K562 (cell line): Measurements from ENCODE around the gene IQUB. TPM values are rescaled to one million over a fixed set of nuclear protein-coding genes. Genes with fewer than 3 reads are reported as not detected.
A peak's percentile ranks its signal among the peaks of the same experiment; 100 is the strongest.

Experiments used
- BCL6 ChIP-seq: fragments of 250-450 bp; sonication (Bioruptor Pico); IDR thresholded peaks from 2 replicates; pipeline ENCODE4 v1.4.0; 2020
- BRCA1 ChIP-seq, 2 experiments: fragments of 450-650 bp in 1 of 2; sonication (generic) in 1 of 2; formaldehyde crosslinking in 1 of 2; IDR thresholded peaks; 2 replicates each; pipeline versions ENCODE4 v1.5.0 to v1.6.1; 2017 to 2020; ENCODE audit warnings: mild to moderate bottlenecking in 1 of 2, missing genetic modification reagents in 1 of 2
- CBX8 ChIP-seq: fragments of 200-600 bp; sonication (generic); IDR thresholded peaks from 2 replicates; pipeline ENCODE4 v1.6.1; 2012; ENCODE audit warnings: borderline replicate concordance, mixed run types, low read depth, mild to moderate bottlenecking, moderate library complexity, mixed read lengths, low read length, control low read depth, inconsistent platforms; ENCODE audit not compliant: poor library complexity, severe bottlenecking; ENCODE audit errors: extremely low read depth
- E2F8 ChIP-seq: fragments of 450-650 bp; IDR thresholded peaks from 2 replicates; pipeline ENCODE4 v1.7.1; 2018; ENCODE audit warnings: mild to moderate bottlenecking, low read depth; ENCODE audit not compliant: partially characterized antibody
- GABPB2 ChIP-seq: fragments of 250-450 bp; sonication (Bioruptor Pico); conservative IDR thresholded peaks from 2 replicates; pipeline ENCODE4 v1.5.1; 2021; ENCODE audit warnings: mild to moderate bottlenecking
- HLTF ChIP-seq: fragments of 450-650 bp; IDR thresholded peaks from 2 replicates; pipeline ENCODE4 v1.6.1; 2016
- HOXB6 ChIP-seq: fragments of 250-450 bp; sonication (Bioruptor Pico); IDR thresholded peaks from 2 replicates; pipeline ENCODE4 v1.5.1; 2022; ENCODE audit warnings: mild to moderate bottlenecking, borderline replicate concordance
- ILK ChIP-seq: fragments of 450-650 bp; IDR thresholded peaks from 2 replicates; pipeline ENCODE4 v1.6.1; 2016; ENCODE audit warnings: missing genetic modification characterization, low read depth, mild to moderate bottlenecking, missing compliant biosample characterization, moderate library complexity, borderline replicate concordance
- MXI1 ChIP-seq: IDR thresholded peaks from 2 replicates; pipeline ENCODE4 v1.6.1; 2011; ENCODE audit warnings: low read depth, mild to moderate bottlenecking, improper control_type of control experiment, low read length
- NCOA1 ChIP-seq: fragments of 450-650 bp; IDR thresholded peaks from 2 replicates; pipeline ENCODE4 v1.6.1; 2016; ENCODE audit warnings: low read depth
- PRPF4 ChIP-seq: fragments of 200-400 bp; formaldehyde crosslinking; IDR thresholded peaks from one replicate; pipeline ENCODE4 v1.6.1; 2017; ENCODE audit warnings: low read length, low read depth, mild to moderate bottlenecking; ENCODE audit not compliant: insufficient read depth, poor library complexity, severe bottlenecking
- PTTG1 ChIP-seq: fragments of 450-650 bp; IDR thresholded peaks from 2 replicates; pipeline ENCODE4 v1.6.1; 2016; ENCODE audit warnings: low read depth, mild to moderate bottlenecking, missing genetic modification characterization, missing compliant biosample characterization
- RFX5 ChIP-seq: IDR thresholded peaks from 2 replicates; pipeline ENCODE4 v1.6.1; 2011; ENCODE audit warnings: low read depth, mild to moderate bottlenecking, improper control_type of control experiment, low read length
- SMC3 ChIP-seq: conservative IDR thresholded peaks from 2 replicates; pipeline ENCODE4 v1.6.1; 2011; ENCODE audit warnings: low read depth, low read length, improper control_type of control experiment; ENCODE audit not compliant: insufficient read depth
- SREBF2 ChIP-seq: sonication (generic); formaldehyde crosslinking; IDR thresholded peaks from 2 replicates; pipeline ENCODE4 v1.4.0; 2020; ENCODE audit warnings: mild to moderate bottlenecking, missing genetic modification reagents
- THRB ChIP-seq: fragments of 450-650 bp; formaldehyde crosslinking; conservative IDR thresholded peaks from 2 replicates; pipeline ENCODE4 v1.4.0; 2022; ENCODE audit warnings: mild to moderate bottlenecking, missing genetic modification characterization
- TRIM28 ChIP-seq: fragments of 450-650 bp; IDR thresholded peaks from 2 replicates; pipeline ENCODE4 v1.6.1; 2017
- ZBTB33 ChIP-seq: sonication (generic); formaldehyde crosslinking; IDR thresholded peaks from 2 replicates; pipeline ENCODE4 v1.8.1; 2023; ENCODE audit warnings: mild to moderate bottlenecking, missing genetic modification reagents
- ZNF175 ChIP-seq: fragments of 200-800 bp; sonication (Bioruptor generic); IDR thresholded peaks from 2 replicates; pipeline ENCODE4 v1.6.1; 2016; ENCODE audit warnings: low read depth, mild to moderate bottlenecking, missing genetic modification characterization, missing compliant biosample characterization
- polyA plus RNA-seq, 8 experiments: library from polyadenylated mRNA; depleted of rRNA in 4 of 8; stranded (reverse) in 5 of 8; unstranded in 3 of 8; fragments of >200 nt; fragmentation: Nextera tagmentation in 2 of 8; fragmentation: Illumina TruSeq in 1 of 8; extraction: Ambion mirVana in 2 of 8; extraction: Trizol in 1 of 8; gene quantifications; 2 replicates each; pipeline versions ENCODE4 v1.2.1 to v1.2.3, GENCODE V29; 2011 to 2014; ENCODE audit warnings: inconsistent platforms in 1 of 8, missing spikeins in 1 of 8
- total RNA-seq, 7 experiments: library from RNA; depleted of rRNA in 6 of 7; stranded (reverse); fragments of >200 nt in 6 of 7; fragmentation: Illumina TruSeq in 2 of 7; extraction: Trizol in 2 of 7; gene quantifications; 2 replicates each; pipeline versions ENCODE4 v1.2.1 to v1.2.3, GENCODE V29; 2011 to 2021; ENCODE audit warnings: low replicate concordance in 1 of 7
- TF ChIP-seq, protein P1 (sequence below): sonication (generic); formaldehyde crosslinking; IDR thresholded peaks from 2 replicates; pipeline ENCODE4 v1.8.1; 2023; ENCODE audit warnings: mild to moderate bottlenecking, missing genetic modification reagents

The IQUB gene
- total and polyA plus RNA-seq, 9 of the 15 experiments (the other 6 are each of a cell fraction or from before 2014, with no cell fraction given) = 0.62 to 2.6 (median 1.4) TPM

DNA sequence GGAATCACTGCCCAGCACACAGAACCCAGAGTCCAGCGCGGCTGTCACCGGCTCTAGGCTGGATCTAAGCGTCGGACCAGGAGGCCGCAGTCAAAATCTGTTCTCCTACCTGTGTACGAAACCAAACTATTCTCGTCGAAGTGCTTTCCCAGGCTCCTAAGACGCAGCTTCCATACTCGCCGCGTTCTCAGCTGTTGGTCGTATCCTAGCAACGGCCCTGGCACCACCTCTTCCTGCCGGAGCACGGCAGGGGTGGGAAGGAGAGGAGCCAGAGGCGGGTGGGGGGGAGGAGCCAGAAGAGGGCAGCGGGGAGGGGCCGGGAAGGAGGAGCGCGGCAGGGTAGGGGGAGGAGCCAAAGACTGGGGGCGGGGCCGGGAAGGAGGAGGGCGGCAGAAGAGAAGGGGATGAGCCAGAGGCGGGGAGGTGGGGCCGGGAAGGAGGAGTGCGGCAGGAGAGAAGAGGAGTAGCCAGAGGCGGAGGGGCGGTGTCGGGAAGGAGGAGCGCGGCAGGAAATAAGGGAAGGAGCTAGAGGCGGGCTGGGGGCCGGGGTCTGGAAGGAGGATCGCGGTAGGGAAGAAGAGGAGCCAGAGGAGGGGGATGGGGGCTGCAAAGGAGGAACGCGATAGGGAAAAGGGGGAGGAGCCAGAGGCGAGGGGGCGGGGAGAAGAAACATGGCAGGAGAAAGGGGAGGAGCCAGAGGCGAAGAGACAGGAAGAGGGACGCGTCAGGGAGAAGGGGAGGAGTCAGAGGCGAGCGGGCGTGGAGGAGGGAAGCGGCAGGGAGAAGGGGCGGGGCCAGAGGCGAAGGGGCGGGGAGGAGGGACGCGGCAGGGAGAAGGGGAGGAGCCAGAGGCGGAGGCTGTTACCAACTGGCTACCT is at the start of gene IQUB (continued):
- TF ChIP-seq SMC3 = no peak
- no peak for TF ChIP-seq BCL6 (CRISPR knock-in tag)
- no peak for TF ChIP-seq RFX5
- peak; percentile 5 for TF ChIP-seq E2F8
- no peak for TF ChIP-seq ZNF175 (CRISPR knock-in tag)
- peak; percentile 98 for TF ChIP-seq THRB (CRISPR knock-in tag)
- no peak for TF ChIP-seq SREBF2 (CRISPR knock-in tag)
- TF ChIP-seq BRCA1 (IDR thresholded peaks at IDR 0.05) = no peak
- no peak for TF ChIP-seq BRCA1 (CRISPR knock-in tag; IDR thresholded peaks at IDR 0.05)
- TF ChIP-seq HOXB6 (CRISPR knock-in tag) = no peak
- TF ChIP-seq MXI1 = peak; percentile 62; the same call in 1 of the 2 replicates
- TF ChIP-seq, protein P1, sequence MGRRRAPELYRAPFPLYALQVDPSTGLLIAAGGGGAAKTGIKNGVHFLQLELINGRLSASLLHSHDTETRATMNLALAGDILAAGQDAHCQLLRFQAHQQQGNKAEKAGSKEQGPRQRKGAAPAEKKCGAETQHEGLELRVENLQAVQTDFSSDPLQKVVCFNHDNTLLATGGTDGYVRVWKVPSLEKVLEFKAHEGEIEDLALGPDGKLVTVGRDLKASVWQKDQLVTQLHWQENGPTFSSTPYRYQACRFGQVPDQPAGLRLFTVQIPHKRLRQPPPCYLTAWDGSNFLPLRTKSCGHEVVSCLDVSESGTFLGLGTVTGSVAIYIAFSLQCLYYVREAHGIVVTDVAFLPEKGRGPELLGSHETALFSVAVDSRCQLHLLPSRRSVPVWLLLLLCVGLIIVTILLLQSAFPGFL (CRISPR knock-in tag) = no peak
- TF ChIP-seq CBX8 = no peak
- TF ChIP-seq ZBTB33 (CRISPR knock-in tag) = no peak
- no peak for TF ChIP-seq PTTG1 (tag)
- no peak for TF ChIP-seq PRPF4
- no peak for TF ChIP-seq TRIM28
- TF ChIP-seq GABPB2 (CRISPR knock-in tag) = no peak
- TF ChIP-seq HLTF = peak; percentile 89; the same call in 1 of the 2 replicates
- TF ChIP-seq NCOA1 = no peak
- TF ChIP-seq ILK = no peak
